T-helper 2 cell (primary cell): ENCODE data around the gene NUDT12.

ENCODE experiments used
- DNase-seq, 5 experiments: peaks; one replicate each; pipeline versions ENCODE4 v3.0.0 to v3.0.0-alpha.2; 2012 to 2022
- total RNA-seq, 2 donors: gene quantifications; one replicate each; lab custom pipeline; 2026; lab: John Stamatoyannopoulos, UW

Gene NUDT12
- 0 to 1.3 reads per million in 2 donors for total RNA-seq

DNA sequence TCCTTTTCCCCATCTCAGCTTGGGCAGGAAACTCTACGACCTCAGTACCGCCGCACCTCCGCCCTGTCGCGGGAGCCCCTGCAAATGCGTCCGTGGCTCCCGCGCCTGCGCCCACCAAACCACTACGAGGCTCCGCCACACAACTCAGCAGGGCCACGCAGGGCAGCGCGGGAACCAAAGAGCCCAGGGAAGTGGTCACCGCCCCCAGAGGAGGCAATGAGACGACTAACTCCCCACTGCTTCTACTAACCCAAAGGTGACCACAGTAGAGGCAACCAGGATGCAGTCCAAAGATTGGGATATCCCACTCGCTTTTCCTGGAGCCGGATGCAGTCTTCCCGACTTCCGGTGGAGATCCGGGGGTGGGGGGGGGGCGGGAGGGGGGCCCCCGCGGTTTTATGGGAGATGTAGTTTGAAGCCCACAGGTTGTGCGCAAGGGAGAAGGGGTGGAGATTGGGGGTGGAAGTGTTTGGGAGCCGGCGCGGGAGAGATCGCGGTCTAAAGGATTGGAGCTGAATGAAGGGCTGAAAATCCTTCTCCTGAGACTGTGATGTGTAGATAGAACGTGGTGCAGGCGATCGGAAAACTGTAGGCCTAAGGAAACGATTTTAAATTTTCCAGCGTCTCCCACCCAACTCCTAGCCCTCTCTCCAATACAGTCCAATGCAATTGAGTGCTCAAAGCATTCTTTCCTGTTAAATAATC is at the start of gene NUDT12:
NUDT12 (minus strand) TSS at position 337 of the 705 bp plus-strand sequence. CDS start 2,541 bp downstream, outside the sequence.
- DNase-seq = peak in 2 of 5 experiments; percentile 8 to 49

DNA sequence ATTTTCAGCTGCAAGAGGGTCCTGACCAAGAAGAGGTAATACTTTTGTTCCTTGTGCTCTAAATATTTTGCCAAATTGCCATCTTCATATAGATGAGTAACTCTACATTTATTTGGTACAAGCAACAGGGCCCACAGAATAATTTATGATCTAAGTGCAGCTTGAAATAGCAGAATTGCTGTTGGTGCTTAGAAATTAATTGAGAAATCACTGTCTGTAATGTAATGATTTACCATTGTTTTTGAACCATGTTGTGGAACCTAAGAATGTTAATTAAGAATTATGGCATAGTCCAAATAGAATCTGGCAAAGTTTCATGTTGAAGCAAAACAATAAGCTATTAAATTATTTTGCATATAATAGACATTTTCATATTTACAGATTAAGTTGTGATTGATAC is 44.8 kb upstream of the NUDT12 start:
- DNase-seq = no peak

DNA sequence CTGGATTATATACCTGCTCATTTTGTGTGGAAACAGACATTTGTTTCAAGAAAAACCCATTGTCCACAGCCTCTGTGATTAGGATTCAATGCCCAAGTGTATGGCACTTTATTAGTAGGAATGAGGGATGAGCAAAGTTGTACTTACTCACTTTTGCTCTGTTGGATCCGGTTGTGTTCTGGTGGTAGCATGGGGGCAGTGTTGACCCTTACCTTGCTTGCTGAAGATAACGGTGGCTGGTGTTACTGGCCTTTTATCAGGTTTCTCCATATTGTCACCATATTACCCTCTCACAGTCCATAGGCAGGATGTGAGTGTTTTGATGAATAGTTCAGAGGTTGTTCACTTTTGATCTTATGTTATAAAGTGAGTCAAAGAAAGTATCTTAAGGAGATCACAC is 42.7 kb upstream of the NUDT12 start:
- no peak for DNase-seq

DNA sequence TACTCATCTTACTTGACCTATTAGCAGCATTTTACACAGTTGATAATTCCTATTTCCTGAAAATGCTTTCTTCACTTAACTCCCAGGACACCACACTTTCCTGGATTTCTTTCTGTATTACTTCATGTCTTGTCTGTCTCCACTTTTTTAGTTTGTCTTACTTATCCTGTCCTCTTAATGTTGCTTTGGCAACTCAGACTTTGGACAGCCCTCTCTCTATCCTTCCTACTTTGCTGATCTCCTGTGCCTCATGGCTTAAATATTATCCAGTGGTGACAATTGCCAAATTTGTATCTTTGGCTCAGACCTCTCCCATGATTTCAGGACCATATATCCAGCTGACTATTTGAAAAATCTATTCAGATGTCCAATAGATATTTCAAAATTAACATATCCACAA is 39.8 kb upstream of the NUDT12 start:
- DNase-seq = no peak

DNA sequence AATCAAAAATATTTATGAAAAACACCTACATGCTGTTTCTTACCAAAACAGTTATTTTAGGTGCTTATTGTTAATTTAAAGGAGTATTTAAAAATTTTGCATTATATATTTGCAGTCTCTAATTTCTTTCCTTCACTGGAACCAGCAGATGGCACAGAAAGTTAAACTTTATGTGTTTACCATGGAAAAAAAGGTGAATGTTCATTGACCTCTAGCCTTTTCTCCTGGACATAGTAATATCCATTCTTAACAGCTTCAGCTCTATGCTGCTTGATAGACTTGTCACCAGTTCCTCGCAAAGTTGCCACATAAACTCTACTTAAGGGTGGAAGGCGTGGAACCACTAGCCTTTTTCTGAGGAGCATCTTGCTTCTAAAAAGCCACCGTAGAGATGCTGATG is 38.7 kb upstream of the NUDT12 start:
- DNase-seq = no peak

DNA sequence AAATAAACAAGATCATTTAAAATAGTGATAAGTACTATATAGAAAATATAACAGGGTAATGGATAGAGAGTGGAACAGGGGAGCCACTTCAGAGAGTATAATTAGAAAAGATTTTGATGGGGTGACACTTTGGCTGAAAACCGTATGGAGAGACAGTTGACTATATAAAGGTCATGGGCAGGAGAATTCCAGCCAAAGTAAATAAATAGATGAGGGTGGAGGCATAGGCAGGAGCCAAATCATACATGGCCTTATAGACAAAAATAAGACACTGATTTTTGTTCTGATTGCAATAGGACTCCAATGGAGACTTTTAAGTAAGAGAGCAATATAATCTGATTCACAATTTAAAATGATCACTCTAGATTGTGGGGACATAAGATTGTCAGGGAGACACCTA is 37.5 kb upstream of the NUDT12 start:
- DNase-seq = no peak

DNA sequence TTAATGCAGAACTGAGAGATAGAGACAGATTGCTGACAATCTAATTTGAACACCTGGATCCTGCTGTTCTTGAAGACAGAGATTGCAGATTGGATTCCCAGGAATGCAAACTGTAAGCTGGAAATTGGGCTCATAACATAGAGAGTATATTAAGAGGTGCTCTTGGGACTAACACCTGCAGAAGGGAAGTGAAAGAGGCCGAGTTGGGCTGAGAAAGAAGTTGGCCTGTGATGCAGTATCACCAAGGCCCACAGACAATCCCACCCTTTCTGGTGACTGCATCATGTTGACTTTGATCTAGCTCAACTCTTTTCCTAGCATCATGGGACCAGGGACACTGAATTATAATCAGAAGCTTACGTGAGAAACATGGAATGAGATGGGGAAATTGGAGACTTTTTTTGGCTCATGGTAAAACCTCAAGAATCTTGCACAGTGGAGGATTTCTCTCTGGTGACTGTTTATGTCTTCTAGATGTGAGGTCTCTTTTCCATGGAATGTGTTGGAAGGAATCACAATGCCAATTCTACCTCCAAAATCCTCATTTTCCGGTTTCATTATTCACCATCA is 36.5 kb upstream of the NUDT12 start:
- no peak for DNase-seq

DNA sequence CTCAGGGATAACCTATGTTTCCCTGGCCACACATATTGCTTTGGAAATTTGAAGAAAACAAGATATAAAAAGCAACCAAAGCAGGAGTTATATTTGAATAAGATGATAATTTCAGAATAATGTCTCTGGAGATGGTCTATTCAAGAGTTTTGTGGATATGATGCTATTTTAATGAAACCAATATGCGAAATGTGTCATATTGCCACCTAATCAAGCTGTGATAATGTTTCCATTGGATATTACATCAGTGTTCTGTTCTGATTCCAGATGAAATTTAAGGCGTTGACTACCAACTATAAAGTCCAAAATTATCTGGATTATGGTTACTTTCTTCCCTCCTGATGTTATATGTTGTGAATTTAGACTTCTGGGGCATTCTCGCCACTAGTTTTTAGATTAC is 27.6 kb upstream of the NUDT12 start:
- DNase-seq = no peak

DNA sequence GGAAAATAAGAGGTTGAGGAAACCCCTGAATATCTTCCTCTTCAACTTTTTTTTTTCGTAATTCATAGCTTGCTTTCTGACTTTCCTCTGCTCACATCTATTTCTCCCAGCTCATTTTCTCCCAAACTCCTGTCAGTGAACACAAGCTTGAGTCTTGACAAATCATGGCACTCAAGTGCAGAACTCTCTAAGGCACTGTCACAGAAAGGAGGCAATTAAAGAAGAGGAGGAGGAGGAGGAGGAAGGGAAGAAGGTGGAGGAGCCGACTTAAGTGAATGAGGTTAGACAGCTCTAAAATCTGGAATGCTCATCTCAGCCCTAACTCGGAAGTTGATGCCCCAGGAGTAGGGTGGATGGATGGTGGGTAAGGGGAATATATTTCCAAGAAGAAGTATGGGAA is 27.2 kb upstream of the NUDT12 start:
- no peak for DNase-seq

DNA sequence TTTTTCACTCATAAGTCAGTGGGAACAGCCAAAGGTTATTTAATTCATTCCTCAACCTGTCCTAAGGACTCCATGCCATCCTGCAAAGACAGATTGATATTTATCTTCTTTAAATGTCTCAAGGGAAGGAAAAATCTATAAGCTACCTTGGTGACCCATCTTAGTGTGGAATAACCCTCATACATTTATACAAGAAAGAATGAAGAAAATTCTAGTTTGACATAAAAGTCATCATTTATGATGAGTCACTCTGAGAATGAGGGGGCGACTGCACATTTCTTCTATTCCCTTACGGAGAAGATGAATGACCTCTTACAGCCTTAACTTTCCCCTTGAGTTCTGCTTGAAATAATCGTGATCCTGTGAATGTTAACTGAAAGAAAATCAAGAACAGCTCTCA is 26.8 kb upstream of the NUDT12 start:
- DNase-seq = no peak

DNA sequence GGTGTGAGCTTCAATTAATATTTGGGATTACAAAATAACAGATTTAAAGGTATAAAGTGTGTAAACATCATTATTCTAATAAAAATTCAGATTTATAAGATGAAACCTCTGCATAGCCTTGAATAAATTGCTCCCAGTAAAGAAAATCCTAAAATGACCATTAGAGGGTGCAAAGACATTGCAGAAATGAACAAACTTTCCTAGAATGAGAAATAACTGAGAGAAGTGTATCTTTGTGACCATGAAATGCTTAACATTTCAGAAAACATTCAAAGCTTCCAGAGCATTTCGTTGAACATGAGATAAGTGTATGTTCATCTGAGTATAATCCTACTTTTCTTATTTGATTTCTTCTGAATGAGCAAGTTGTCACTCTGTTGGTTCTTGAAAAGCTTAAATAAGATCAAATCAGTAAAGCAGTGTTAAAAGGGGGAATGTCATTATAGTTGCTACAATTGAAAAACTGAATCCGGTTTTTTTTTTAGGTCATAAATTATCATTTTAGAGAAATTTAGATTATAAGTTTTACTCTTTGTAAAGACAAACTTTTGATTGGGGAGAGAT is 24.7 kb upstream of the NUDT12 start:
- no peak for DNase-seq

DNA sequence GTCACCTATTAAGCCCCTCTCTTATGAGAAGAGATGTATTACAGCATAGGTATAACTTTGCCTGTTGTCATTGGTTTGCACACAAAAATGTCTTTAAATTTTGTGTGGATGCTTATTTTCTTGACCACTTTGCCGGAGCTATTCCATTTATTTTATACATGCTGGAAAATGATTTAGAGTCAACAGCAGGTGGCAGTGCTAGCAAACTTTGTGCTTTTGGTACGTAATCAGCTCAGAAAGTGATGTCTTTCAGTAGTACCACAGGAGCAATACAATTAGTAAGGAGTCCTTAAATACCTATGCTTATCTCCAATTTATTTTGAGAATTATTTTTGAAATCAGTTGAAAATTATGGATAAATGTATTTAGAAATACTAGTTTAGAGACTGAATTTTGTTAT is 19.8 kb upstream of the NUDT12 start:
- DNase-seq = peak in 1 of 5 experiments; percentile 5

DNA sequence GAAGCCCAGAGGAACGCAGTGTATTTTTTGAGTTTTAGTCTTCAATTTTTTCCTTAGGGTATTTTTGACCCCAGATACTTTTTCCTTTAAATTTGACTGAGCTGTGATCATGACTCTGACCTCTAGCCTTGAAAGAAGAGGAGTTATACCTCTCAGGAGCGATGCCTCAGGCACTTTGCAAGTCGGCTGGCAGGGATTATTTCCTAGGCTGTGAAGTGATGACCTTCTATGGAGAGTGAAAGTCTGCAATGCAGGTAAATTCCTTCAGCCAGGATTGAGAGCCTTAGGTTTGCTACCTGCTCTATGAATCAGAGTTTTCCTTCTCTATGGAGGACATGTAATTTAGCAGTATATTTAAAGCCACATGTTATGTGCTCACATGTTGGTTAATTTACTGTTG is 10.8 kb upstream of the NUDT12 start:
- no peak for DNase-seq

DNA sequence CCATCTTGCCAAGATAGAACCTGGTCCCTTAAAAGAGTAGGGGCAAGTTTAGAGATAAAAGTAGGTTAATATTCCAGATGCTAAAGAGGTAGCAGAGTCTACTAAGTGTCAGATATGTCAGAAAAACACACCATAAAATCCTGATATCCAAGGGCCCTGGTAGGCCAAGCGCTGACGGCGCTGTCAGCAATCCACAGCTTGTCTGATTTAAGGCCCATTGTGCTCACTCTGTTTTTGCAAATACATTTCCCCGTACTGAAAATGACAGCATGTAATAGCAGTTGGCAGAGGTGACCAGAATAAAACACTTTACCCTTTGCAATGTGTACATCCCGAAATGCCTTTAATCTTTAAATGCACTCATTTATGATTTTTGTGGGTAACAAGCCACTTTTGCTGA is 9.9 kb upstream of the NUDT12 start:
- DNase-seq = no peak

DNA sequence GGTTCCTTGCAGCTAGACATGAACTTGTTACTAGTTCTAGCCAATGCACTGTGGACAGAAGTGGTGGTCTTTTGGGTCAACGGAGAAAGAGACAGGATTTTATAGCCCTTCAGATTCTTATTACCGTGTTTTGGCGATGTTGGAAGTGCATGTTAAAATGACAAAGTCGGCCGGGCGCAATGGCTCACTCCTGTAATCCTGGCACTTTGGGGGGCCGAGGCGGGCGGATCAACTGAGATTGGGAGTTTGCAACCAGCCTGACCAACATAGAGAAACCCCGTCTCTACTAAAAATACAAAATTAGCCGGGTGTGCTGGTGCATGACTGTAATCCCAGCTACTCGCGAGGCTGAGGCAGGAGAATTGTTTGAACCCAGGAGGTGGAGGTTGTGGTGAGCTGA is 9.1 kb upstream of the NUDT12 start:
- DNase-seq = no peak

DNA sequence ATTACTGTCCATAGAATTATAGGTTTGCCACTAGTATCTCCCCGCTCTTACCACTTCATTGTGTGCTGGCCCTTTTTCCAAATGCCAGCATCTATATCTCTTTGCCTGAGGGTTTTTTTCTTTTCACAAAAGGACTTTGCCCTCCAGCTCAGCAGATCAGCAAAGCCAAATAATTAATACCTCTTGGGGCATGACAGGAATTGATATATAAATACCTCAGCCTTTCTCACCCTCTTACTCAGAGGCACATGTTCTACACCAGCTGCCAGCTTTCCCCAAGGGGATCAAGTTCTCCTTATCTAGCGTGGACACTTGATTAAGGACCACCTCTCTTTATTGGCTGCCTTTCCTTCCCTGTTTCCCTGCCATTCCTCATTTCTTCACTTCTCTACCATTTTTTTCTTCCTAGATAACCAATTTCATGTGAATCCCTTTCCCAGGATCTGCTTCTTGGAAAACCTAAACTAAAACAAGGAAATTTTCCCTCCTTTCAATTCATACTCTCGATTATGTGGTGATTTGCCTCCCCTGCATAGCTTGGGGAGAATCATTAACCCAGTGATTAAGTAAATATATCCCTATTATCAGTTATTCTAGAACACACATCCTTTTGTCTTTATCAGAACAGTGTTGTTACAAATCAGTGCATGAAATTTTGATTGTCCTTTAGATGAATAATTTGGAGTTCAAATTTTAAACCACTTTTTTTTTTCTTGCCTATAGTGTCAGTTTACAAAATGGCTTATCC is 6.9 kb upstream of the NUDT12 start:
- no peak for DNase-seq

DNA sequence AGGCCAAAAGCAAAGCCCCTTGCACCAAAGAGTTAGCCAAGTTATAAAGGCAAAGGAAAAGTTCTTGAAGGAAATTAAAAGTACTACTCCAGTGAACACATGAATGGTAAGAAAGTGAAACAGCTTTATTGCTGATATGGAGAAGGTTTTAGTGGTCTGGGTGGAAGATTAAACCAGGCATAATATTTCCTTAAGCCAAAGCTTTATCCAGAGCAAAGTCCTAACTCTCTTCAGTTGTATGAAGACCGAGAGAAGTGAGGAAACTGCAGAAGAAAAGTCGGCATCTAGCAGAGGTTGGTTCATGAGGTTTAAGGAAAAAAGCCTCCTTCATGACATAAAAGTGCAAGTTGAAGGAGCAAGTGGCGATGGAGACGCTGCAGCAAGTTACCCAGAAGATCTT is 3.1 kb upstream of the NUDT12 start:
- DNase-seq = no peak

DNA sequence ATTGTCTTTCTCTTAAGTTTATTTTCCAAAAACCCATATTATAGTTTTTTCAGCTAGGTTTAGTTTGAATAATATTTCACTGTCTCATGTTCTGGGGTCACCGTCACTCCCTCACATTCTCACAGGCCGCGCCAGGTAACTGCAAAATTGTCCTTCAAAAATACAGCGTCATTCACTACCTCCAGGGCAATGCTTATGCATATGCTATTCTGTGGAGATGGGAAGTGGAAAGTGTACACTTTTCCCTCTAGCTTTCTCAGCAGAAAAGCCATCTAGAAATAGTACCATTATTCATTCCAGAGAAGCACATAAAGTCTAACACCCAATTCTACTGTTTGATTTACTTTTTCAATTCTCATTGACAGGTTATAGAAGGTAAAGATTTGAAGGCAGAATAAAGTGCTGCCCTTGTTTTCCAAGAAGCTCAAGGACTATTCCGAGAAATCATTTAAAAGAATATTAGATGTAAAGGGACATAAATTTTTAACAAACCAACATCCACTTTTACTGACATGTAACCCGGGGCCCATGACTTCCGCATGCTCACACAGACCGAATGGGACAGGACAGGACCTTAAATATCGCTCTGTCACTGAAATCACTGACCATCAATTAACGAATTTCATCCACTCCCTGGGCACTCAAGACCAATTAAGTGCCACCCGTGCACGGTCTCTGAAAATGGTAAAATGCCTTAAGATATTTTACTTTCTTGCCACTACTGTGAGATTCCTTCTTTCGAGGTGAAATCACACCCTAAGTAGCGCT is 720 bp downstream of the NUDT12 start:
- DNase-seq = peak in 1 of 5 experiments; percentile 1

DNA sequence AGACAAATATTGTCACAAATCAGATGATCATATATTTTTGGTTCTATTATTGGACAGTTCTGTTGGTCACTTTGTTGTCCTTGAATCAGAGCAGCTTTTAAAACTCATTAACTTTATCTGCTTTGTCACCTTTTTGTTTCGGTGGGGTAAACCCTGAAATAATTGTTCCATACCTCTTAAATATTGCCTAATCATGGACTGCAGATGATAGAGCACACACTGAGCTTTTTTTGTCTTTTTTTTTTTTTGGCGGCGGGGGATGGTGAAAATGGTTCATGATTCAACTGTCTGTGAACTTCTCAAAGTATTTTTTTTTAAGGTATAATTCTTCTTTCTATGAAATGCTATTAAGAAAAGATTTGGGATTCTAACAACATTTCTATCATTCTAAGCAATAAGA is 1.8 kb downstream of the NUDT12 start:
- no peak for DNase-seq

DNA sequence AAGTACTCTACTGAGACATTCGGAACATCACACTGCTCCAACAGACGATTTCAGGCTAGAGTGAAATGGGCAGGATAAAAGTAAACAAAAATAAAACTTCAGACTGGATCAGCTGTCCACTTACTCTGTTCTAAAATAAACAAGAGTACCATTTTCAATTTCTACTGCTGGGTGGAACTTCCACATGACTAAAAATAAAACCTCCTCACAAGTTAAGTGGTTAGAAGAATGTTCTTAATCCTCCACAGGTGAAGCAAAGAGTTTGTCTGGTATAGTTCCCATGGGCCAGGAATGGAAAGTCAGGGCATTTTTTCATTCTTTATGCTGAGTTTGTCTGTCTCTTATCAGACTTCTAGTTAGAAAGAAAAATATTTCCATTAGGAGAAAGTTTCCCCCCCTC is 15.7 kb downstream of the NUDT12 start:
- DNase-seq = no peak

DNA sequence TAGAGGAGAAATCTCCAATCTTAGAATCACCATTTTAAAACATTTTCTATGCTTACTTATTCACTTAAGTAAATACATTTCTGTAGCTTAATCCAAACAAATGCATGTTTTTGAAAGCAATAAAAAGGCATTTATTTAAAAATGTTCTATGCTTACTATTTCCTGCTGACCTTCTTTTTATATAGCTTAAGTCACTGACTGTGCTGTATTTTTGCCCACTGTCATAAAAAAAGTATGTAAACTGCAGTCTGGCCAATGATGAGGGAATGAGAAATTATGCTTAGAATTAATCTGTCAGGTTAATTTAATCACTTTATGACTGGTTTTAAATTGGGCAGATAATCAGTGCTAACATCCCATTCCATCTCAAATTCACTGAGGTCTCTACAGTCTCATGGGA is 20.1 kb downstream of the NUDT12 start:
- DNase-seq = no peak

DNA sequence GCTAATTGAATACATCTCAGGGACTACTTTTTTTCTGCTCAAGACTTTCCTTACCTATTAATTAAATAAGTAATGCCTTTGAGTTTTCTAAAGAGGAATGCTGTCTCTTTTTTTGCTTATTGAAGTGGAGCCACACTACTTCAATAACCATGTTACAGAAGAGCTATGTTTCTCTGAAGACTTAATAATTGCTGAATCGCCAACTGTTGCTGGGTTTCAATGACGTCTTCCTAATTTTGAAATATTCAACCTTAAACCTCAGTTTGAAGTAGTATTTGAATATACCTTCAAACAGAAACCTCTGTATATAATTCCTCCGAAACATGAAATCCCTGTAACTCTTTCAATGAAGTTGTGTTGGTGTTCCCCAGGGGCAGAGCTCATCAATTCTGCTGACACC is 21.0 kb downstream of the NUDT12 start:
- DNase-seq = no peak

DNA sequence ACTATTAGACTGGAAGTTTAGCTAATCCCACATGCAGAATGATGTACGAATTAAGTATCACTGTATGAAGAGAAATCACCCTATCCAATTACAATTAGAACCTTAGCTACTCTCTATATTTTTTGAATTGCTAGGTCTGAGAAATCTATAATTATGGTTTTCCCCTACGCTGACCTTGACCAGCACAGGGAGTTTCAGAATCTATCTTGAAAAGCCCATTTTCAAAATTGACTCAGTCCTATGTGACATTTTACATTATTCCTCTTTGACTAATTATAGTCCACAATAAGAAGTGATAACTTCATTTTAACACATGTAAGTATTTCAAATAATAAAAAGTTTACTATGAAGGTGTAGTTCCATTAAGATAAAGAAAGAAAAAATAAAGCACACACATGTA is 21.5 kb downstream of the NUDT12 start:
- no peak for DNase-seq
